ENCODE measurements around the gene POLR1C.

DNA sequence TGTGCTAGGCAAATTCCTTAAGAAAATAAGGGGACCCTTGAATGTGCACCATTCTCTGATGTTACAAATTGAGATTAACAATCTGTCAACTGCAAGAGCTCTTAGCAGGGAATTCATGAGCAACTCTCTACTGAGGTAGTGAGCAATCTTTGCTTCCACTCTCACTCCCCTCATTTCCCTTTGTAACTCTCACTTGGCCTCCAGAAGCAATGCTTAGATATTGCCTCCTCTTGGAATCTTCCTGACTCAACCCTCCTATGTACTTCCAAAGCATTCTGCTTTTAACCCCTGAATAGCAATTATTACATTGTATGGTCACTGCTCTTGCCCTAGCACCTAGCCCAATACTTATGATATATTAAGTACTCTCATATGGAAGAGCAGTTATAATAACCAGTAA lies 42.4 kb downstream of the POLR1C start:
- TF ChIP-seq, protein P1, sequence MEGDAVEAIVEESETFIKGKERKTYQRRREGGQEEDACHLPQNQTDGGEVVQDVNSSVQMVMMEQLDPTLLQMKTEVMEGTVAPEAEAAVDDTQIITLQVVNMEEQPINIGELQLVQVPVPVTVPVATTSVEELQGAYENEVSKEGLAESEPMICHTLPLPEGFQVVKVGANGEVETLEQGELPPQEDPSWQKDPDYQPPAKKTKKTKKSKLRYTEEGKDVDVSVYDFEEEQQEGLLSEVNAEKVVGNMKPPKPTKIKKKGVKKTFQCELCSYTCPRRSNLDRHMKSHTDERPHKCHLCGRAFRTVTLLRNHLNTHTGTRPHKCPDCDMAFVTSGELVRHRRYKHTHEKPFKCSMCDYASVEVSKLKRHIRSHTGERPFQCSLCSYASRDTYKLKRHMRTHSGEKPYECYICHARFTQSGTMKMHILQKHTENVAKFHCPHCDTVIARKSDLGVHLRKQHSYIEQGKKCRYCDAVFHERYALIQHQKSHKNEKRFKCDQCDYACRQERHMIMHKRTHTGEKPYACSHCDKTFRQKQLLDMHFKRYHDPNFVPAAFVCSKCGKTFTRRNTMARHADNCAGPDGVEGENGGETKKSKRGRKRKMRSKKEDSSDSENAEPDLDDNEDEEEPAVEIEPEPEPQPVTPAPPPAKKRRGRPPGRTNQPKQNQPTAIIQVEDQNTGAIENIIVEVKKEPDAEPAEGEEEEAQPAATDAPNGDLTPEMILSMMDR (IDR thresholded peaks at IDR 0.05 in 4 of 5, conservative IDR thresholded peaks at IDR 0.05 in 1 of 5): no peak
- TF ChIP-seq POLR2A (IDR thresholded peaks at IDR 0.05): no peak
